ENCODE measurements around the gene EPHB4. TPM values are rescaled to one million over a fixed set of nuclear protein-coding genes. Genes with fewer than 3 reads are reported as not detected.
A peak's percentile ranks its signal among the peaks of the same experiment; 100 is the strongest.

Gene EPHB4
- total RNA-seq, 4 donors from 2014 or later, result 73.5 to 374 (median 163) TPM

- intact Hi-C loops (cut with DNase I; ENCODE audit: low total_unique reads), result no loop called here
- Histone ChIP-seq H3K4me3 (no peak overlapping the region), H3K4me1 (no peaks in the 10 kb centered on the region), H3K27me3 (no peaks in the 10 kb centered on the region), H3K27ac (no peak overlapping the region), H3K9me3 (peaks cover 0 to 9% of the 10 kb centered on the region in 2 donors), H3K36me3 (no peaks in the 10 kb centered on the region)
- no peak for DNase-seq
- TF ChIP-seq POLR2A (IDR thresholded peaks at IDR 0.05) (no peak), CTCF (IDR thresholded peaks at IDR 0.05) (no peak)
These were observed 41.4 kb downstream of the EPHB4 start for GRCh38 chr7:100785878-100786277.

- TF ChIP-seq CTCF (IDR thresholded peaks at IDR 0.05) (no peak), POLR2A (IDR thresholded peaks at IDR 0.05) (no peak)
- Histone ChIP-seq H3K36me3 (no peaks in the 10 kb centered on the region), H3K27ac (no peak overlapping the region), H3K9me3 (peaks cover 0 to 9% of the 10 kb centered on the region in 2 donors), H3K27me3 (no peaks in the 10 kb centered on the region), H3K4me1 (no peaks in the 10 kb centered on the region), H3K4me3 (no peak overlapping the region)
- DNase-seq, result no peak
- intact Hi-C loops (cut with DNase I; ENCODE audit: low total_unique reads), result no loop called here
These were observed 43.5 kb downstream of the EPHB4 start for GRCh38 chr7:100783804-100784203.

GRCh38 chr7:100781255-100781654, 46.1 kb downstream of the EPHB4 start:
- intact Hi-C loops (cut with DNase I; ENCODE audit: low total_unique reads), result no loop called here
- TF ChIP-seq POLR2A (IDR thresholded peaks at IDR 0.05) (no peak), CTCF (IDR thresholded peaks at IDR 0.05) (peak in 1 of 4 experiments; percentile 9)
- Histone ChIP-seq H3K36me3 (no peaks in the 10 kb centered on the region), H3K4me3 (no peak overlapping the region), H3K27me3 (no peaks in the 10 kb centered on the region), H3K4me1 (no peaks in the 10 kb centered on the region), H3K9me3 (peaks cover 0 to 9% of the 10 kb centered on the region in 2 donors), H3K27ac (peak overlapping the region; percentile 68 to 70)
- DNase-seq, result no peak

- Histone ChIP-seq H3K27ac (no peak overlapping the region), H3K27me3 (no peaks in the 10 kb centered on the region), H3K4me3 (no peak overlapping the region), H3K4me1 (no peaks in the 10 kb centered on the region), H3K9me3 (peaks cover 0 to 5% of the 10 kb centered on the region in 2 donors), H3K36me3 (no peaks in the 10 kb centered on the region)
- intact Hi-C loops (cut with DNase I; ENCODE audit: low total_unique reads), result no loop called here
- no peak for DNase-seq
- TF ChIP-seq POLR2A (IDR thresholded peaks at IDR 0.05), result no peak
- no peak for TF ChIP-seq CTCF (IDR thresholded peaks at IDR 0.05)
These were observed 48.0 kb downstream of the EPHB4 start for GRCh38 chr7:100779359-100779758.

GRCh38 chr7:100778061-100778621, 49.2 kb downstream of the EPHB4 start:
- H3K27ac ChIP-seq, result no peak overlapping the region
- H3K4me1 ChIP-seq, result no peaks in the 10 kb centered on the region
- no peak for DNase-seq
- intact Hi-C loops (cut with DNase I; ENCODE audit: low total_unique reads), result no loop called here
- no peak overlapping the region for H3K4me3 ChIP-seq
- no peaks in the 10 kb centered on the region for H3K27me3 ChIP-seq
- no peaks in the 10 kb centered on the region for H3K36me3 ChIP-seq
- TF ChIP-seq POLR2A (IDR thresholded peaks at IDR 0.05), result no peak
- TF ChIP-seq CTCF (IDR thresholded peaks at IDR 0.05), result no peak
- no peaks in the 10 kb centered on the region for H3K9me3 ChIP-seq

Measured in uterus (tissue), 4 donors.